GM23338 (cell line): ENCODE results near the gene KIAA1328. TPM values are rescaled to one million over a fixed set of nuclear protein-coding genes. Genes with fewer than 3 reads are reported as not detected.

Experiments used
- ATAC-seq: fragments of 200-7000 bp; cut with Tn5 transposase; 3 replicates; pipeline ENCODE4 v1.9.1; 2020
- DNase-seq: peaks from one replicate; pipeline ENCODE4 v3.0.0-alpha.2; 2015; ENCODE audit warnings: low spot score
- H2AFZ ChIP-seq: fragments of 200-600 bp; sonication (generic); 2 replicates; pipeline ENCODE4 v1.8.0; 2016; ENCODE audit warnings: antibody characterized with exemption, mild to moderate bottlenecking, moderate library complexity
- H3F3A ChIP-seq: fragments of 200-600 bp; sonication (generic); replicated peaks from 2 replicates; pipeline ENCODE4 v1.8.0; 2017; ENCODE audit warnings: antibody characterized with exemption, mixed run types, low read depth
- H3K27ac ChIP-seq: fragments of 200-600 bp; sonication (generic); 2 replicates; pipeline ENCODE4 v1.6.1; 2016; ENCODE audit warnings: low read depth
- H3K27me3 ChIP-seq: fragments of 200-600 bp; sonication (generic); 2 replicates; pipeline ENCODE4 v1.8.0; 2016; ENCODE audit warnings: mild to moderate bottlenecking, mixed run types, moderate library complexity; ENCODE audit not compliant: insufficient read depth
- H3K36me3 ChIP-seq: fragments of 200-600 bp; sonication (generic); 2 replicates; pipeline ENCODE4 v1.8.0; 2016; ENCODE audit warnings: mild to moderate bottlenecking; ENCODE audit not compliant: insufficient read depth
- H3K4me1 ChIP-seq: fragments of 200-600 bp; sonication (generic); 2 replicates; pipeline ENCODE4 v1.8.0; 2016; ENCODE audit warnings: mild to moderate bottlenecking, moderate library complexity; ENCODE audit not compliant: insufficient read depth
- H3K4me2 ChIP-seq: fragments of 200-600 bp; sonication (generic); 2 replicates; pipeline ENCODE4 v1.7.1; 2017; ENCODE audit warnings: mixed run types
- H3K4me3 ChIP-seq: fragments of 200-600 bp; sonication (generic); 2 replicates; pipeline ENCODE4 v1.6.1; 2016; ENCODE audit warnings: mixed run types
- H3K79me2 ChIP-seq: fragments of 200-600 bp; sonication (generic); replicated peaks from 2 replicates; pipeline ENCODE4 v1.8.0; 2017; ENCODE audit warnings: mild to moderate bottlenecking; ENCODE audit not compliant: insufficient read depth
- H3K9me2 ChIP-seq: fragments of 200-600 bp; sonication (generic); 2 replicates; pipeline ENCODE4 v1.8.0; 2017; ENCODE audit not compliant: insufficient read depth
- H4K20me1 ChIP-seq: fragments of 200-600 bp; sonication (generic); replicated peaks from 2 replicates; pipeline ENCODE4 v1.8.0; 2017; ENCODE audit warnings: mild to moderate bottlenecking; ENCODE audit not compliant: insufficient read depth
- H3K27ac Mint-ChIP-seq: 2 replicates; pipeline ENCODE4 v1.8.0; 2020; ENCODE audit warnings: inconsistent platforms, mild to moderate bottlenecking, moderate library complexity, mixed read lengths
- H3K27me3 Mint-ChIP-seq: 3 replicates; pipeline ENCODE4 v1.8.0; 2022; ENCODE audit warnings: low read depth, mild to moderate bottlenecking, moderate library complexity, mixed read lengths, inconsistent platforms; ENCODE audit not compliant: insufficient read depth, poor library complexity
- H3K36me3 Mint-ChIP-seq: 3 replicates; pipeline ENCODE4 v1.8.0; 2021; ENCODE audit warnings: low read depth, mild to moderate bottlenecking, inconsistent platforms, moderate library complexity, mixed read lengths
- H3K4me1 Mint-ChIP-seq: 3 replicates; pipeline ENCODE4 v1.8.0; 2020; ENCODE audit warnings: mild to moderate bottlenecking, inconsistent platforms, mixed read lengths
- H3K4me3 Mint-ChIP-seq: 3 replicates; pipeline ENCODE4 v1.8.0; 2021; ENCODE audit warnings: moderate library complexity, mild to moderate bottlenecking, inconsistent platforms, mixed read lengths
- H3K9me3 Mint-ChIP-seq: 3 replicates; pipeline ENCODE4 v1.8.0; 2020; ENCODE audit warnings: moderate library complexity, mild to moderate bottlenecking, inconsistent platforms, mixed read lengths
- CREB1 ChIP-seq: fragments of 250-450 bp; sonication (Bioruptor Pico); IDR thresholded peaks from 2 replicates; pipeline ENCODE4 v1.5.0; 2020; ENCODE audit warnings: low read depth, mild to moderate bottlenecking, moderate library complexity
- CTCF ChIP-seq, 2 experiments: fragments of 200-600 bp in 1 of 2; sonication (generic) in 1 of 2; conservative IDR thresholded peaks; 2 replicates each; pipeline versions ENCODE4 v1.5.1 to v1.6.1; 2016 to 2017; ENCODE audit warnings: antibody characterized with exemption in 2 of 2, low read depth in 2 of 2, mild to moderate bottlenecking in 2 of 2, moderate library complexity in 1 of 2
- EZH2phosphoT487 ChIP-seq: fragments of 200-600 bp; sonication (generic); IDR thresholded peaks from one replicate; pipeline ENCODE4 v1.8.1; 2018; ENCODE audit warnings: antibody characterized with exemption; ENCODE audit not compliant: unreplicated experiment
- NANOG ChIP-seq: IDR thresholded peaks from 2 replicates; pipeline ENCODE4 v1.6.1; 2016; ENCODE audit warnings: antibody characterized with exemption, borderline replicate concordance
- POLR2AphosphoS5 ChIP-seq: IDR thresholded peaks from 2 replicates; pipeline ENCODE4 v1.6.1; 2016; ENCODE audit warnings: antibody characterized with exemption, low read depth
- ZNF462 ChIP-seq: fragments of 250-450 bp; sonication (Bioruptor Pico); IDR thresholded peaks from 2 replicates; pipeline ENCODE4 v1.5.0; 2020; ENCODE audit warnings: mild to moderate bottlenecking, moderate library complexity
- polyA plus RNA-seq: library from polyadenylated mRNA; unstranded; fragments of >200 nt; fragmentation: Nextera tagmentation; extraction: Ambion mirVana; gene quantifications from 2 replicates; pipeline ENCODE4 v1.2.1, GENCODE V29; 2016
- total RNA-seq: library from RNA; depleted of rRNA; stranded (reverse); fragments of >200 nt; shearing (Covaris generic); gene quantifications from 2 replicates; pipeline ENCODE4 v1.2.3, GENCODE V29; 2014

Gene KIAA1328
- total and polyA plus RNA-seq, 2 experiments from 2014 or later = 5.2 to 8.4 TPM

- Histone ChIP-seq H3K27me3 (no peaks in the 10 kb centered on the region), H3K4me1 (no peaks in the 10 kb centered on the region), H4K20me1 (peaks cover 14% of the 10 kb centered on the region), H3K4me2 (no peak overlapping the region), H2AFZ (no peak overlapping the region), H3K9me2 (no peaks in the 10 kb centered on the region), H3K27ac (no peak overlapping the region), H3K36me3 (peaks cover 17% of the 10 kb centered on the region), H3K79me2 (no peaks in the 10 kb centered on the region), H3K4me3 (no peak overlapping the region), H3F3A (no peaks in the 10 kb centered on the region)
- Mint-ChIP-seq H3K4me3 (no peak overlapping the region), H3K4me1 (no peaks in the 10 kb centered on the region; the same call in 2 of the 3 replicates), H3K27ac (no peak overlapping the region), H3K27me3 (peaks cover 1% of the 10 kb centered on the region), H3K9me3 (no peaks in the 10 kb centered on the region), H3K36me3 (peaks cover 49% of the 10 kb centered on the region)
- DNase-seq (no peak), ATAC-seq (no peak)
- TF ChIP-seq CREB1 (CRISPR knock-in tag) = no peak
- no peak for TF ChIP-seq POLR2AphosphoS5
- TF ChIP-seq NANOG = no peak
Measured at GRCh38 chr18:36808681-36809080, 20.2 kb upstream of the KIAA1328 start.

- Histone ChIP-seq H3K79me2 (no peaks in the 10 kb centered on the region), H3K4me2 (no peak overlapping the region), H3F3A (no peaks in the 10 kb centered on the region), H3K4me3 (no peak overlapping the region), H3K9me2 (no peaks in the 10 kb centered on the region), H3K27ac (peak overlapping the region; percentile 56; the same call in 1 of the 2 replicates), H3K36me3 (peaks cover 10% of the 10 kb centered on the region), H2AFZ (no peak overlapping the region), H3K27me3 (no peaks in the 10 kb centered on the region), H4K20me1 (peaks cover 14% of the 10 kb centered on the region), H3K4me1 (no peaks in the 10 kb centered on the region)
- Mint-ChIP-seq H3K4me3 (no peak overlapping the region), H3K36me3 (peaks cover 45% of the 10 kb centered on the region), H3K27me3 (peaks cover 1% of the 10 kb centered on the region), H3K4me1 (no peaks in the 10 kb centered on the region; the same call in 2 of the 3 replicates), H3K27ac (no peak overlapping the region), H3K9me3 (no peaks in the 10 kb centered on the region)
- TF ChIP-seq EZH2phosphoT487 (no peak), POLR2AphosphoS5 (no peak), CTCF (conservative IDR thresholded peaks at IDR 0.05; ENCODE audit: low read depth in 2 of 2) (peak; percentile 84 to 90), ZNF462 (CRISPR knock-in tag) (0 out of 2 replicates have a peak, but pooled peaks have one; percentile 23)
- ATAC-seq = peak; percentile 98
- peak; percentile 85 for DNase-seq
Measured at GRCh38 chr18:36809590-36810381, 19.1 kb upstream of the KIAA1328 start.
